HEK293T (cell line): Measurements from ENCODE around the gene EIF1AD.
A peak's percentile ranks its signal among the peaks of the same experiment; 100 is the strongest.
"Not testable (repeated sequence)": the region's sequence is repeated elsewhere in the genome, so short reads cannot be mapped to it uniquely, and the experiment has no call there.

Experiments used
- CTCF ChIA-PET: fragments of 350-600 bp; formaldehyde crosslinking; extraction: SDS; loops from one replicate; lab custom pipeline; 2021; ENCODE audit warnings: antibody characterized with exemption, inconsistent platforms; lab: Yijun Ruan, JAX
- POLR2A ChIA-PET: fragments of 350-600 bp; formaldehyde crosslinking; extraction: SDS; loops from one replicate; lab custom pipeline; 2020; ENCODE audit warnings: antibody characterized with exemption, inconsistent platforms; lab: Yijun Ruan, JAX
- DNase-seq: peaks from one replicate; pipeline ENCODE4 v3.0.0; 2012; ENCODE audit warnings: mixed read lengths; ENCODE audit errors: extremely low spot score
- ARNT ChIP-seq: fragments of 450-650 bp; IDR thresholded peaks from 2 replicates; pipeline ENCODE4 v1.6.1; 2017; ENCODE audit warnings: mild to moderate bottlenecking
- BHLHE40 ChIP-seq: fragments of 450-650 bp; IDR thresholded peaks from 2 replicates; pipeline ENCODE4 v1.6.1; 2016; ENCODE audit warnings: mild to moderate bottlenecking, moderate library complexity, borderline replicate concordance
- ELF4 ChIP-seq: fragments of 450-650 bp; IDR thresholded peaks from 2 replicates; pipeline ENCODE4 v1.6.1; 2017; ENCODE audit warnings: antibody characterized with exemption
- FOXA1 ChIP-seq: fragments of 450-650 bp; IDR thresholded peaks from 2 replicates; pipeline ENCODE4 v1.6.1; 2016; ENCODE audit warnings: mild to moderate bottlenecking
- FOXK2 ChIP-seq: fragments of 450-650 bp; IDR thresholded peaks from 2 replicates; pipeline ENCODE4 v1.6.1; 2016; ENCODE audit warnings: mild to moderate bottlenecking
- FOXM1 ChIP-seq: fragments of 450-650 bp; IDR thresholded peaks from 2 replicates; pipeline ENCODE4 v1.6.1; 2017; ENCODE audit warnings: mild to moderate bottlenecking, borderline replicate concordance
- HDGF ChIP-seq: fragments of 450-650 bp; IDR thresholded peaks from 2 replicates; pipeline ENCODE4 v1.6.1; 2017; ENCODE audit warnings: antibody characterized with exemption, borderline replicate concordance
- L3MBTL2 ChIP-seq: fragments of 450-650 bp; conservative IDR thresholded peaks from 2 replicates; pipeline ENCODE4 v1.6.1; 2016; ENCODE audit warnings: mild to moderate bottlenecking
- LEF1 ChIP-seq: fragments of 450-650 bp; IDR thresholded peaks from 2 replicates; pipeline ENCODE4 v1.6.1; 2017; ENCODE audit warnings: mild to moderate bottlenecking, borderline replicate concordance
- NFRKB ChIP-seq: fragments of 450-650 bp; IDR thresholded peaks from 2 replicates; pipeline ENCODE4 v1.6.1; 2016; ENCODE audit warnings: mild to moderate bottlenecking, moderate library complexity
- PKNOX1 ChIP-seq: fragments of 450-650 bp; IDR thresholded peaks from 2 replicates; pipeline ENCODE4 v1.6.1; 2016
- SP1 ChIP-seq: fragments of 450-650 bp; IDR thresholded peaks from 2 replicates; pipeline ENCODE4 v1.6.1; 2017
- SUZ12 ChIP-seq: fragments of 450-650 bp; IDR thresholded peaks from 2 replicates; pipeline ENCODE4 v1.6.1; 2016; ENCODE audit warnings: mild to moderate bottlenecking
- TARDBP ChIP-seq: fragments of 450-650 bp; IDR thresholded peaks from 2 replicates; pipeline ENCODE4 v1.6.1; 2016
- ZNF384 ChIP-seq: fragments of 450-650 bp; IDR thresholded peaks from 2 replicates; pipeline ENCODE4 v1.6.1; 2016

The EIF1AD gene

GRCh38 chr11:66032957-66033735 is 31.2 kb upstream of the EIF1AD start:
- DNase-seq, result no peak
- TF ChIP-seq L3MBTL2 (no peak), ELF4 (no peak), NFRKB (no peak), HDGF (no peak), SP1 (no peak), PKNOX1 (no peak), ARNT (no peak), BHLHE40 (no peak), TARDBP (no peak), LEF1 (no peak), ZNF384 (no peak), FOXM1 (no peak), FOXK2 (no peak), FOXA1 (no peak)
- ChIA-PET POLR2A (no interaction called here), CTCF (no interaction called here)

- TF ChIP-seq PKNOX1 (no peak), SUZ12 (no peak), TARDBP (no peak), L3MBTL2 (no peak)
- POLR2A ChIA-PET, result no interaction called here
- DNase-seq, result no peak
- CTCF ChIA-PET, result no interaction called here
These were observed 24.1 kb upstream of the EIF1AD start, which contains the start of gene CATSPER1 for GRCh38 chr11:66026017-66026529. TSS of gene CATSPER1 (minus strand) at chr11:66026479. CDS start at chr11:66026379, 100 bp downstream.

DNA sequence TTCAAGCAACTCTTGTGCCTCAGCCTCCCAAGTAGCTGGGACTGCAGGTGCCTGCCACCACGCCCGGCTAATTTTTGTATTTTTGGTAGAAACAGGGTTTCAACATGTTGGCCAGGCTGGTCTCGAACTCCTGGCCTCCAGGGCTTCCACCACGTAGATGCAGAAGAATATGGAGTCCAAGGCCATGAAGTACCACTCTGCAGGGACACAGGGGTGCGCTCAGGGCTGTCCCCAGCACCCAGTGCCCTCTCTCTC is 21.2 kb upstream of the EIF1AD start:
- POLR2A ChIA-PET, result interaction anchor here (1.2 to 1.5 kb wide), 3 partner anchors 17 to 29 kb away, joined by 4 to 7 read pairs (median 7); partner anchors contain the start of genes BANF1, EIF1AD and SF3B2
- CTCF ChIA-PET, result interaction anchor here (0.6 to 1.7 kb wide), 7 partner anchors 10 to 268 kb away, joined by 3 to 11 read pairs (median 5); partner anchors contain the start of gene MUS81
- DNase-seq, result not testable (repeated sequence)

- POLR2A ChIA-PET, result interaction anchor here (0.6 to 1.5 kb wide), 7 partner anchors 14 to 164 kb away, joined by 3 to 7 read pairs (median 3); partner anchors contain the start of genes BANF1, EIF1AD and SF3B2
- CTCF ChIA-PET, result interaction anchor here (0.6 to 1.7 kb wide), 12 partner anchors 8 to 267 kb away, joined by 3 to 11 read pairs (median 4); partner anchors contain the start of gene MUS81
- peak; percentile 94 for DNase-seq
- TF ChIP-seq LEF1, result no peak
- no peak for TF ChIP-seq SUZ12
- TF ChIP-seq TARDBP, result no peak
- peak; percentile 34; the same call in 1 of the 2 replicates for TF ChIP-seq L3MBTL2
These were observed 20.6 kb upstream of the EIF1AD start for GRCh38 chr11:66022401-66023185.

DNA sequence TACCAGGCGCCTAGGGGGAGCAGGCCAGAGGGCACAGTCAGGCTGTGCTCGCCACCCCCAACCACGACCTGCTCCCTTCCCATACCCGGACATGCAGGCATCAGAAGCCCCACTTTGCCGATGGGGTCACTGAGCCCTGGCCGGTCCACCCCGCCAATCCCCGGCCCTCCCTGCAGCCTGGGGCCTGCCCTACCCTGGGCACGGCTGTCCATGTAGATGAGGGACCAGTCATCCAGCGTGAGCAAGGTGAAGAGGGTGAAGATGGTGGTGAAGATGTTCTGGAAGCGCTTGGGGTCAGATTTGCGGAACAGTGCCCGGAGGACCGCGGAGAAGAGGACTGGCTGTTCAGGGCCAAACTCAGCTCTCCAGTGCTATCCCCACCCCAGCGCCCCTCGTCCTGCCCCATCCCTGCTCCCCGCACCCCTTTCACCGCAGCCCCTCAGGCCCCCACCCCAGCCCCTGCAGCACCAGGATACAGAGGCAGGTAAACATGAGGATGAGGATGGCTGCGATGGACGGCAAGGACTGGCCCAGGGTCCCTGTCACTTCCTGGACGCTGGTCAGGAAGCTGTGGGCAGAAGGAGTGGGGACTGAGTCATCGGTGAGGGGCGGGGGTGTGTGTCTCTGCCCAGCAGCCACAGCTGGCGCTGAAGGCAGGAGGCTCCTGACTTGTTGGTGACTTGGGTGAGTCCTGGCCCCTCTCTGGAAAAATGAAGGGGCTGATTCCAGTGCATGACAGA is 18.8 kb upstream of the EIF1AD start:
- DNase-seq, result no peak
- ChIA-PET CTCF (no interaction called here), POLR2A (no interaction called here)
- TF ChIP-seq PKNOX1, result no peak
- no peak for TF ChIP-seq SP1
- TF ChIP-seq BHLHE40, result no peak
- TF ChIP-seq L3MBTL2, result no peak
- no peak for TF ChIP-seq NFRKB
- no peak for TF ChIP-seq ELF4
- TF ChIP-seq FOXA1, result no peak
- TF ChIP-seq SUZ12, result no peak

- TF ChIP-seq FOXK2 (no peak), ZNF384 (no peak), SP1 (no peak), ELF4 (no peak), NFRKB (no peak)
- ChIA-PET POLR2A (no interaction called here), CTCF (no interaction called here)
- DNase-seq, result no peak
These were observed 18.3 kb upstream of the EIF1AD start for GRCh38 chr11:66020212-66020611.
